Fibroblast of skin of right quadriceps (primary cell): ENCODE measurements around the gene SMIM35.

ENCODE experiments used
- DNase-seq: peaks from one replicate; pipeline ENCODE4 v3.0.0-alpha.2; 2013

The SMIM35 gene

DNA sequence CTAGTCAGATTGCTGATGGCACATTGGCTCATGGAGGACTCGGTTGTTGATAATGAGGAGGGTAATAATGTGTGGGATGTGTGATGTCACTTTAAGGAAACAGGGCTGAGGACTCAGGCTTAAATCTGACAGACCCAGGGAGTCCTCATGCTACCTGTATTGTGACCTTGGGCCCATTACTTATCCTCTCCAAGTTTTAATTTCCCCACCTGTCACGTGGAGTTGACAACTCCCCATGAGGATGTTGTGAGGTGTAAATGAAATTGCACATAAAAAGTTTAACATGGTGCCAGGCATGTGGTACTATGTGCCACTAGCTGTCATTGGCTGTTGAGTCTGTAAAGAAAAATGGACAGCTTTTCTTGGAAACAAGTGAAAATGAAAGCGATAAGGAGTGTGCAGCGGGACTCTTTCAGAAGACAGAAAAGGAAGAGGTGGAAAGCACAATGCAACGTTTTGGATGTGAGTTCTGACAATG lies 85.2 kb downstream of the SMIM35 start:
- no peak for DNase-seq

DNA sequence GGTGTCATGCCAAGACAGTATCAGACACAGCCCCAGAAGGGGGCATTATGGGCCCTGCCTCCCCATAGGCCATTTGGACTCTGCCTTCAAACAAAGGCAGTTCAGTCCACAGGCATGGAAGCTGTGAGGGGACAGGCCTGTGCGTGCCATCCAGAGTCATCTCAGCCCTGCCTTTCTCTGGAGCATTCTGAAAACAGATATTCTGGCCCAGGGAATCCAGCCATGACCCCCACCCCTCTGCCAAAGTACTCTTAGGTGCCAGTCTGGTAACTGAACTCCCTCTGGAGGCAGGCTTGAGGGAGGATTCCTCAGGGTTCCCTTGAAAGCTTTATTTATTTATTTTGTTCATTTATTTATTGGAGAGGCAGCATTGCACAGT lies 85.9 kb downstream of the SMIM35 start:
- no peak for DNase-seq

DNA sequence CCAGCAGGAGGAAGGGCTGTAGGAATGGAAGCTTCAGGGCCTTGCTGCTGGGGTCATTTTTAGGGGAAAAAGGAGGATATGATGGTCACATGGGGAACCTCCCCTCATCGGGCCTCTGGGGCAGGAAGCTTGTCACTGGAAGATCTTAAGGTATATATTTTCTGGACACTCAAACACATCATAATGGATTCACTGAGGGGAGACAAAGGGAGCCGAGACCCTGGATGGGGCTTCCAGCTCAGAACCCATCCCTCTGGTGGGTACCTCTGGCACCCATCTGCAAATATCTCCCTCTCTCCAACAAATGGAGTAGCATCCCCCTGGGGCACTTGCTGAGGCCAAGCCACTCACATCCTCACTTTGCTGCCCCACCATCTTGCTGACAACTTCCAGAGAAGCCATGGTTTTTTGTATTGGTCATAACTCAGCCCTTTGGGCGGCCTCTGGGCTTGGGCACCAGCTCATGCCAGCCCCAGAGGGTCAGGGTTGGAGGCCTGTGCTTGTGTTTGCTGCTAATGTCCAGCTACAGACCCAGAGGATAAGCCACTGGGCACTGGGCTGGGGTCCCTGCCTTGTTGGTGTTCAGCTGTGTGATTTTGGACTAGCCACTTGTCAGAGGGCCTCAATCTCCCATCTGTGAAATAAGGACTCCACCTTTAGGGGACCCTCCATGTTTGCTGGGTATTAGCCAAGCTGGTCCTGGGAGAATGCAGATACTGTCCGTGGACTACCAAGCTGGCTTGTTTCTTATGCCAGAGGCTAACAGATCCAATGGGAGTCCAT lies 86.5 kb downstream of the SMIM35 start:
- no peak for DNase-seq

DNA sequence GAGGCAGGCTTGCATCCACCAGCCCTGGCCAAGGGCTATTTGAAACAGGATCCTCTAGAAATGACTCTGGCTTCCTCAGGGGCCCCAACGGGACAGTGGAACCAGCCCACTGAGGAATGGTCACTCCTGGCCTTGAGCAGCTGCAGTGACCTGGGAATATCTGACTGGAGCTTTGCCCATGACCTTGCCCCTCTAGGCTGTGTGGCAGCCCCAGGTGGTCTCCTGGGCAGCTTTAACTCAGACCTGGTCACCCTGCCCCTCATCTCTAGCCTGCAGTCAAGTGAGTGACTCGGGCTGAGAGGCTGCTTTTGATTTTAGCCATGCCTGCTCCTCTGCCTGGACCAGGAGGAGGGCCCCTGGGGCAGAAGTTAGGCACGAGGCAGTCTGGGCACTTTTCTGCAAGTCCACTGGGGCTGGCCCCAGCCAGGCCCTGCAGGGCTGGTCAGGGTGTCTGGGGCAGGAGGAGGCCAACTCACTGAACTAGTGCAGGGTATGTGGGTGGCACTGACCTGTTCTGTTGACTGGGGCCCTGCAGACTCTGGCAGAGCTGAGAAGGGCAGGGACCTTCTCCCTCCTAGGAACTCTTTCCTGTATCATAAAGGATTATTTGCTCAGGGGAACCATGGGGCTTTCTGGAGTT lies 87.3 kb downstream of the SMIM35 start:
- no peak for DNase-seq

DNA sequence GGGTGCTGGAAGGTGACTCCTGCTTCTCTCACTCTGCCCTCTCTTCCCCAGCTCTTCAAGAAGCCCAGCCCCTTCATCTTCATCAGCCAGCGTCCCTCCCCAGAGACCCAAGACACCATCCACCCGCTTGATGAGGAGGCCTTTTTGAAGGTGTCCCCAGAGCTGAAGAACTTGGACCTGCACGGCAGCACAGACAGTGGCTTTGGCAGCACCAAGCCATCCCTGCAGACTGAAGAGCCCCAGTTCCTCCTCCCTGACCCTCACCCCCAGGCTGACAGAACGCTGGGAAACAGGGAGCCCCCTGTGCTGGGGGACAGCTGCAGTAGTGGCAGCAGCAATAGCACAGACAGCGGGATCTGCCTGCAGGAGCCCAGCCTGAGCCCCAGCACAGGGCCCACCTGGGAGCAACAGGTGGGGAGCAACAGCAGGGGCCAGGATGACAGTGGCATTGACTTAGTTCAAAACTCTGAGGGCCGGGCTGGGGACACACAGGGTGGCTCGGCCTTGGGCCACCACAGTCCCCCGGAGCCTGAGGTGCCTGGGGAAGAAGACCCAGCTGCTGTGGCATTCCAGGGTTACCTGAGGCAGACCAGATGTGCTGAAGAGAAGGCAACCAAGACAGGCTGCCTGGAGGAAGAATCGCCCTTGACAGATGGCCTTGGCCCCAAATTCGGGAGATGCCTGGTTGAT lies 88.0 kb downstream of the SMIM35 start:
- DNase-seq = no peak

DNA sequence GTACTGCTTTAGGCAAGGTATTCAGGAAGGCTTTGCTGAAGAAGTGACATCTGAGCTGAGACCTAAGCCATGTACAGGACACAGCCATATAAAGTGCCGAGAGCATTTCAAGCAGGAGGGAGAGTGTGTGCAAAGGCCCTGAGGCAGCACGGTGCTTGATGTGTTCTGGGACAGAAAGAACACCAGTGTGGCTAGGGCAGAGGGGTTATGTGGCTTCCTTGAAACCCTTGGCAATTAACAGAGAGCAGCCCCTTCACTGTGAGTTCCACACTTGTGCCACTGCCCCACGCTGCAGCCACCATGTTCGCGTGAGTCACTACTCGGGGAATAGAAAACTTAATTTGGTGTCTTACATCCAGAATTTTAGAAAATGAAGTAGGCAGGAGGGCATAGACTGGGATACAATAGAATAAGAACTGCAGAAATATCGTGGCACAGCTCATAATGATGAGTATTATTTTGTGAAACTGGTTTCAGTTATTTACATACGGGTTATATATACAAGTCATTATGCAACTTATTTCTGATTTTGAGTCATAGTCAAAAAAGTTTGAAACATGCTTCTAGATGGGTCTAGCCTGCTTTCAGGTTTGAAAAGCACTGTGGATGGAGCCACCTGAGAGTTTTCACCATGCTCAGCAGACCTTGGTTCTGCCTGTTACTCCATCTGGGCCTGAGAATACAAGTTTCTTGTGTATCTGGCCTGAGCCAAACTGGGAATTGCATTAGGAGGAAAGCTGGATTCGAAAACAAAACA lies 88.8 kb downstream of the SMIM35 start:
- DNase-seq = no peak

DNA sequence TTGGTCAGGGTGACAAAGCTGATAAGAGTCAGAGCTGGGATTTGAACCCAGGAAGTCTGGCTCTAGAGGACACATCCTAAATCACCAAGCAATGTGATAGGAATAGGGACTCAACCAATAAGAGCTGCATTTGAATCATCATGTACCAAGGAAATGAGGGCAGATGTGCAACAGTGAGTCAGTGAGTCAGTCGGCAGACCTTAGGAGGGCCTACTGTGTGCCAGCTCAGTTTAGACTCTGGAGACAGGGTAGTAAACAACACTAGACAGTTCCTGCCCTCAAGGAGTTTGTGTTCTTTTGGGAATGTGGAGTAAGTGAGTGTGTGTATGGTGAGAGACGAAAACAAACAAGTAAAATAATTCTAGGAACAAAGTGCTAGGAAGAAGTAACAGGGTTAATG lies 89.4 kb downstream of the SMIM35 start:
- no peak for DNase-seq

DNA sequence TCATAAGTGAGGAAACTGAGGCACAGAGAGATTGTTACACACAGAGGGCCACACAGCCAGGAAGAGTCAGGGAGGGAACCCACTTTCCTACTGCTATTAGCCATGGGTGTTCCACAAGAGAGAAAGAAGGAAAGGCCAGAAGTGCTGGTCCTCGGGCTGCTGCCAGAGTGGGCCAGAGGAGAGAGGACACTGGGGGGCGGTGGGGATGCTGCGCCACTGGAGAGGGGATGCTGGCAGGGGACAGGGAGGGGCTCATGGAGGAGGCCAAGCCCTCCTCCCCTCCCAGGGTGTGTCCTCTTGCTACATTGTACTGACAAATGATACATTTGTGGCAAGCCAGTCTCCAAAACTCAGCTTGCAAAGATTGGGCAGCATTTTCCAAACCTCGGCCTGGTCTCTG lies 90.7 kb downstream of the SMIM35 start:
- DNase-seq = no peak

DNA sequence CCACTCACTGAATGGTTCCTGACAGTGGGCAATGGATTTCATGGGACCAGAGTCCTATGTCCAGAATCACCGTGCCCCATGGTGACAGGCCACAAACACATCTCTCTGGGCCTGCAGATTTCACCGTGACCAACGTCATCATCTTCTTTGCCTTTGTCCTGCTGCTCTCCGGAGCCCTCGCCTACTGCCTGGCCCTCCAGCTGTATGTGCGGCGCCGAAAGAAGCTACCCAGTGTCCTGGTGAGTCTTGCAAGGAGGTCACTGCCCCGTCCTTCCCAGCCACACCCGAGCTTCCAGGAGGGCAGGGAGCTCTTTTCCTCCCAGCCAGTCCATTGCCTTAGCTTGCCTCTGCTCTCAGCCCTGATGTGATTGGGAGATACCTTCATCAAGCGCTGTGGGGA lies 91.3 kb downstream of the SMIM35 start:
- DNase-seq = no peak

DNA sequence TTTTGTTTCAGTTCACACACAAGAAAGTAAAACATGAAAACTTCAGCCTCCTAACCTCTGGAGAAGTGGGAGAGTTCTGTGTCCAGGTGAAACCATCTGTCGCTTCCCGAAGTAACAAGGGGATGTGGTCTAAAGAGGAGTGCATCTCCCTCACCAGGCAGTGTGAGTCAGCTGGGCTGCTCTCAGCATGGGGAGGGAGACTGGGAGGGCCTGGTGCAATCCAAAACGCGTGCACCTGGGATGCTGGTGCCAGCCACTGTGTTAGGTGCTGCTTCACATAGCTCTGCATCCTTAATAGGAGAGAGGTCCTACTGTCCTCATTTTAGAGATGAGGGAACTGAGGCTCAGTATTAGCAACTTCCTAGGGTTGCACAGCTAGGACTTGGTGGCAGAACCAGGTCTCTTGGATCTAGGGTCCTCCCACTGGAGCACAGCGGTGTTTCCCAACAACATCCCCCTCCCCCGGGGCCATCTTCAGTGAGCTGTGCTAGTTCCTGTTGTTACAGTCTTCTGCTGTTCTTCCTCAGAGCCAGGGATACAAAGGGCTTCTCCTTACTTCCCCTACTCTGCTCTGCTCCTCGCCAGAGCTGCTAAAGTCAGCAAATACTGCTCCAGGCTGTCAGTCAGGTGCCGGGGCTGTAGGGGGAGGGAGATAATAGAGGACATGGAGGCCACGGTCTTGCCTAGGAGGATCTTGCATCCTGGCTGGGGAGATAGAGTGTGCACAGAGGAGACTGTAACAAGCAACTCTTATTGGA lies 92.6 kb downstream of the SMIM35 start:
- DNase-seq = no peak

DNA sequence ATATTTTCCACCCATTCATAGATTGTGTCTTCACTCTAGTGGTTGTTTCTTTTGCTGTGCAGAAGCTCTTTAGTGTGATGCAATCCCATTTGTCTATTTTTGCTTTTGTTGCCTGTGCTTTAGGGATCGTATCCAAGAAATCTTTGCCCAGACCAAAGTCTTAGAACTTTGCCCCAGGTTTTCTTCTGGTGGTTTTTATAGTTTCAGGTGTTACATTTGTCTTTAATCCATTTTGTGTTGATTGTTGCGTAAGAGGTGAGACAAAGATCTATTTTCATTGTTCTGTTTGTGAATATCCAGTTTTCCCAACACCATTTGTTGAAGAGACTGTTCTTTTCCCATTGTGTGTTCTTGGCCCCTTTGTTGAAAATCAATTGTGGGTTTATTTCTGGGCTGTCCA lies 94.1 kb downstream of the SMIM35 start:
- DNase-seq = no peak

DNA sequence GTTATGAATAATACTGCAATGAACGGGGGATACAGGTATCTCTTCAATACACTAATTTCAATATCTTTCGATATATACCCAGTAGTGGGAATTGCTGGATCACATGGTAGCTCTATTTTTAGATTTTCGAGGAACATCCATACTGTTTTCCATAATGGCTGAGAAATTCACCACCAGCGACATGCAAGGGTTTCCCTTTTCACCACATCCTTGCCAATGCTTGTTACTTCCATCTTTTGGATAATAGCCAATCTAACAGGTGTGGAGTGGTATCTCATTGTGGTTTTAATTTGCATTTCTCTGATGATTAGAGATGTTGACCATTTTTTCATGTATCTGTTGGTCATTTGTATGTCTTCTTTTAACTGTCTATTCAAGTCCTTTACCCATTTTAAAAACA lies 94.6 kb downstream of the SMIM35 start:
- no peak for DNase-seq

DNA sequence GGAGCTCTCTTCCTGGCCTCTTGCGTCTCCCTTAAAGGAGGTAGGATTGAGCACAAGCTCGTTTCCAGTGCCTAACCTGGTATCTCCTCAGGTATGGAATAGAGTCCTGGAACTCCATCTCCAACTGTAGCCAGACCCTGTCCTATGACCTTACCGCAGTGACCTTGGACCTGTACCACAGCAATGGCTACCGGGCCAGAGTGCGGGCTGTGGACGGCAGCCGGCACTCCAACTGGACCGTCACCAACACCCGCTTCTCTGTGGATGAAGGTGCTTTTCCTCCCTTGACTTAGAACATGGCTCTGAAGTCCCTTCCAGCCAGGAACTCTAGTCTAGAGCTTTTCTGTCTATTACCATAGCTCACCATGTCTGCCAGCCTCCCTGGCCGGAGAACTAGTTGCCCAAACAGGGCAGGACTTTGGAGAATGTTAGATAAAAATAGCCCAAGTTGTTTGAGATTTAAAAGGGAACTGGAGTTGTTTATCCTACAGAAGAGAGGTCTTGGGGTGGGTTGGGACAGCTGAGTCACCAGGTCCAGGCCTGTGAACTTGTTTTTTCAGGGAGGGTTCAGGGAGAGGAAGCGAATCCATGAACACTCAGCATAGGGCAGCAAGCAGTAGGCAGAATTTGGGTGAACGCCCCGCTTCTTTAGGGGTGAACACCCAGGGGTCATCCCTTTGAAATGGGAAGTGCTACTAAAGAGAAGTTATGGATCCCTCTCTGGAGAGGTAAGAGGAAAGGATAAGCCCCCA lies 97.2 kb downstream of the SMIM35 start:
- DNase-seq = no peak

DNA sequence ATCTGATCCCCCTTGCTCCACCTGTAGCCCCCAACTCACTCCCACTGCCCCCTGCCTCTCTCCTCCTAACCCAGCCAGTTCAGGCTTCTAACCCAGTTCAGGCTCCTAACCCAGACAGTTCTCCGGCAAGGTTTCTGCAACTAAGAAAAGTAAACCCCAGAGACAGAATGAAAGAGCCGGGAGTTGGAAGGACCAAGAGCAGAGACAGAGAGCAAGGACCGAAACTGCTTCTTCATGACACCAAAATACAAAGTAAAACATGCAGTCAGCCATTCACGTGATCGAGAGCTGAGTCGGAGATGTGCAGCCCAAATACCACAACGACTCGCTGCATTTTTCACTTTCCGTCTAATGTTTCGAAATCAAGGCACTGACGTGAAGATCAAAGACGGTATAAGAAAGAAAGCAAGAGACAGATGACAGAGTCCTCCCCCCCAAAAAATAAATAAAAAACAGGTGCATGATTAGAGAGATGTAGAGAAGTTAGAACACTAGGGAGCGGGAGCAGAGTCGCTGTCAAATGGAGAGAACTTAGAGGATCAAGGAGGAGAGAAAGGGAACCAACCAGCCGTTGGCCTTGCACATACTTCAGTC lies 99.7 kb downstream of the SMIM35 start:
- peak; percentile 22 for DNase-seq

DNA sequence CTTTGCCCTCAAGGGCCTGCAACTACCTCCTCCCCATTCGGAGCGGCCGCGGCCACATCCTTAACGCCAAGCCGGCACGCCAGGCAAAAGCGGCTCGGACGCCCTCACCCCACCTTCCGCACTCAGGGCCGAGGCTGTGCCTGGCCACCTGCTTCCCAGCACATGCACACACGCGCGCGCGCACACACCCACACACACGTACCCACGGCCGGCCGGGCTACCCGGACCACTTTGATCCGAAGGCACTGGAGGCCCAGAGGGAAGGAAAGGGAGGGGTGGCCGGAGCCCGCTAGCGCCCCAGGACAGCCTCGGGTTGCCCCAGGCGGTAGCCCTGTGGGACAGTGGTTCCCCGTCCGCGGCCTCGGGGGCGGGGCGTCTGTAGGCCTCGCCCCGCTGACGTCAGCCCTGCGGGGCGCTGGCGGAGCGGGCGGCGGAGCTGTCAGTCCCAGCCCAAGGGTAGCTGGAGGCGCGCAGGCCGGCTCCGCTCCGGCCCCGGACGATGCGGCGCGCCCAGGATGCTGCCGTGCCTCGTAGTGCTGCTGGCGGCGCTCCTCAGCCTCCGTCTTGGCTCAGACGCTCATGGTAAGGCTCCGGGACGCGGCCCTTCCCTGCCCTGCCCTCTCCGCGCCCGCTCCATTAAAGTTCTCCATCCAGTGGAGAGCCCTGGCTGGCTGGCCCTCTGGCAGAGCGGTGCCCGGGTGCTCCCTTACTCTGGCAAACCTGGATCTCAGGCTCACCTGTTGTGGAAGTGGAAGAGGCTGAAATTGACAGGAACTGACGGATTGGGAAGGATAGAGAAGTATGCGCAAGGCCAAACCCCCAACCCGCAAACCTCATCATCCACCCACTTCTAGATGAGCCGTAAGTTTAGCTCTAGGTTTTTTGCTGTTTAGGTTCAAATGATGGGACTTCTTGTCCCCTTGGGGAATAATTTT lies 100.5 kb downstream of the SMIM35 start, which contains the start of gene IL10RA:
IL10RA (plus strand) TSS at position 442 of the 935 bp plus-strand sequence; CDS start at position 516, 74 bp downstream.
- DNase-seq = peak; percentile 44

DNA sequence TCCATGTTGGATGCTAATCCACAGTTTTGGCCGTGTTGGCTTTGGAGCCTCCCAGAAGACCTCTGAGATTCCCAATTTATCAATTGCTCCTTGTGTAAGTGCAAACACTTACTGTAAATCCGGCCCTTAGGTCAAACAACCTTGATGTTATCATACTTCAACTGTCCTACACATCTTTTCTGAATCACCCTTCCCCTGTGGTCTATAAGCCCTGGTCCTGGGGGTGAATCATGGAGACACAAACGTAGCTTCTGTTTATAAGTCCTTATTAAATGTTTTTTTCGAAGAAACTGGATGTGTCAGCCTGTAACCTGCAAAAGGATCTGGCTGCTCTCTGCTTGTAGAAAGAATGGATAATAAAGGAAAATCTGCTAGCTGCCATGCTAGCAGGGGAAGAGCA lies 102.3 kb downstream of the SMIM35 start:
- no peak for DNase-seq

DNA sequence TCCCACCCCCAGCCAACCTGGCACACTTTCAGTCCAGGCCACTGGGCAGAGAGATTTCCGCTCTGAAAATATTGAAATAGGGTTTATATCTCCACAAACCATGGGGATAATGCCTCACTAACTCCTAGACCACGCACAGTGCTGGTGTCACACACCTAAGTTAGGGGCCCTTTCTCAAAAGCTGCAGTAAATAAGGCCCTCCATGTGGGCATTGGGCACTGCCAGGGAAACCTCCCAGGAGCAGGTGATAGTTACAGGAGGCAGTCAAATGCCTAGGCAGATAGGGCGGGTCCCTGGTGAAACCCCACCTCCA lies 103.6 kb downstream of the SMIM35 start:
- no peak for DNase-seq

DNA sequence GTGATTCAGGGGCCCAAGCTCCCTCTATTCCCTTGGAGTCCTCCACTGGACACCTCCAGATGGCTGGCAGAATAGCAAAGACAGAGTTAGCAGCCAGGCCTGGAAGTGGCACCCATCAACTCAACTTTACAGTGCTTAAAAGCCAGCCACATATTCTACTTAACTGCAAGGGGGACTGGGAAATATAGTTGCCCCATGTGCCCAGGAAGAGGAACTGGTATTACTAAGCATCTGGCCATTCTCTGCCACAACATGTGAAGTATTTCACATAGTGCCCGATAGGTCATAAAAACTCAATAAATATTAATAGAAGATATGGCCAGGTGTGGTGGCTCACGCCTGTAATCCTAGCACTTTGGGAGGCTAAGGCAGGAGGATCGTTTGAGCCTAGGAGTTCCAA lies 106.0 kb downstream of the SMIM35 start:
- DNase-seq = no peak

DNA sequence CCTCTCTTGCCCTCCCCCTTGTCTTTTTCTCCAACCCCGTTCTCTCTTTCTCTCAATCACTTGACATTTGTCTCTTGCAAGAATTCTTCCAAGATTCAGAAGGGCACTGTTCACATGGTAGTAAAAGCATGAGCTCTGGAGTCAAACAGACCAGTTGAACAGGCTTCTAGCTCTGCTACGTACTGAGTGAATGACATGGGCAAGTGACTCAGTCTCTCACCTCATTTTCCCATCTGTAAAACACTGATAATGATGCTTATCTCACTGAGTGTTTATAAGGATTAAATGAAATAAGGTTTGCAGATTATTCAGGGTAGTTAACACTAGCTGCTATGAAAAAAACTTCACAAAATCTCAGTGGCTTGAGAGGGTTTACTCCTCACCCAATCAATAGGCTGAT lies 106.5 kb downstream of the SMIM35 start:
- DNase-seq = no peak
